ENCODE measurements around the gene GZMH. TPM values are rescaled to one million over a fixed set of nuclear protein-coding genes. Genes with fewer than 3 reads are reported as not detected.

GZMH gene
- total and polyA plus RNA-seq, 2 of the 4 experiments (the other 2 are of a cell fraction): not detected

DNA sequence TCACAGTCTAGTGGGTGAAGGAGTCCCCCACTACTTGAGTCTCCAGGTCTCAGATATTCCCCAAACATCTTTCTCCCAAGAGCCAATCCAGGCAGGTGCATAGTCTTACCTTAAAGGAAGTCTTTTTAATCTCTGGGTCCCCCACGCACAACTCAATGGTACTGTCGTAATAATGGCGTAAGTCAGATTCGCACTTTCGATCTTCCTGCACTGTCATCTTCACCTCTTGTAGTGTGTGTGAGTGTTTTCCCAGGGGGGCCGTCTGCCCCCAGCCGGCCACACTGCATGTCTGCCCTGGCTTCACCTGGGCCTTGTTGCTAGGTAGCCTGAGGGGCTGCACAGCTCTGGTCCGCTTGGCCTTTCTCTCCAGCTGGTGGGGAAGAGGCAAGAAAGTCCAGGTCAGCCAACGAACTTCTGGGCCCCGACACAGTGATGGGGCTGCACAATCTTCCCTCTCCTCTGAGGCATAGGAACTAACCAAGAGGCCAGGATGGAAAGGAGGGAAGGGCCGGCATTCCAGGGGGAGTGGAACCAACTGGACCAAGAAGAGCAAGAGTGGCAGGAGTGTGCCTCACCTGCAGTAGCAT is 22.4 kb upstream of the GZMH start:
- H2BK15ac ChIP-seq (ENCODE audit: low read depth, low read length): no peak overlapping the region
- no peak overlapping the region for H2AK9ac ChIP-seq (replicated peaks; ENCODE audit: low read depth, low read length, poor library complexity)
- no peak overlapping the region for H4K5ac ChIP-seq (ENCODE audit: low read depth, low read length)
- intact Hi-C loops (cut with micrococcal nuclease): no loop called here
- H3K23ac ChIP-seq (ENCODE audit: low read depth, low read length): no peak overlapping the region
- H3K79me1 ChIP-seq (ENCODE audit: low read depth in 1 of 2, low read length in 2 of 2): no peaks in the 10 kb centered on the region
- no peak overlapping the region for H4K91ac ChIP-seq (ENCODE audit: insufficient read depth, low read depth, low read length)
- no peak overlapping the region for H3K27ac ChIP-seq (ENCODE audit: insufficient read depth, low read length)
- no peak overlapping the region for H3K4ac ChIP-seq (ENCODE audit: low read depth, low read length)
- H2BK20ac ChIP-seq (ENCODE audit: low read depth, low read length): no peak overlapping the region
- H2BK120ac ChIP-seq (ENCODE audit: low read depth, low read length): no peak overlapping the region
- H3K27me3 ChIP-seq (ENCODE audit: control insufficient read depth, insufficient read depth, low read length): no peaks in the 10 kb centered on the region
- no peak overlapping the region for H3K14ac ChIP-seq (replicated peaks; ENCODE audit: low read depth, low read length)
- no peak overlapping the region for H2AK5ac ChIP-seq (ENCODE audit: low read depth, low read length)
- H3K4me1 ChIP-seq (ENCODE audit: control insufficient read depth, insufficient read depth, low read length): no peaks in the 10 kb centered on the region
- no peak overlapping the region for H3K56ac ChIP-seq (ENCODE audit: extremely low read depth, insufficient read depth, low read length)
- dilution Hi-C loops (cut with HindIII; ENCODE audit: low sequenced_read_pairs, unreplicated experiment): no loop called here
- no peaks in the 10 kb centered on the region for H3K9me1 ChIP-seq (ENCODE audit: insufficient read depth, low read length)
- ChIA-PET POLR2A (ENCODE audit: unreplicated experiment) (no interaction called here), CTCF (no interaction called here)
- H3K4me2 ChIP-seq (ENCODE audit: low read depth, low read length): no peak overlapping the region
- no peak overlapping the region for H4K8ac ChIP-seq (ENCODE audit: low read depth in 2 of 2, low read length in 2 of 2)
- H3K36me3 ChIP-seq (ENCODE audit: control insufficient read depth, insufficient read depth, low read length): no peaks in the 10 kb centered on the region
- no peak for DNase-seq
- no peak overlapping the region for H3K4me3 ChIP-seq (ENCODE audit: insufficient read depth, low read depth, low read length)
- no peak for ATAC-seq (ENCODE audit: low read depth)
- BruUV-seq (replicated peaks): no TSS peak
- H2AFZ ChIP-seq (replicated peaks; ENCODE audit: low read length, poor library complexity): no peak overlapping the region
- no peak overlapping the region for H2BK5ac ChIP-seq (ENCODE audit: low read depth, low read length, poor library complexity, severe bottlenecking)
- no CpG with 5 or more reads among the region's 11 CpGs for WGBS, 2 experiments (ENCODE audit: extremely low coverage in 2 of 2, insufficient read length in 1 of 2)
- in situ Hi-C loops (cut with MboI; ENCODE audit: low sequenced_read_pairs): no loop called here
- no peaks in the 10 kb centered on the region for H3K9me3 ChIP-seq (ENCODE audit: control insufficient read depth, insufficient read depth, low read length)
- H3K9ac ChIP-seq (ENCODE audit: low read depth, low read length): no peak overlapping the region
- no peak overlapping the region for H3K18ac ChIP-seq (ENCODE audit: low read depth, low read length)
- H4K20me1 ChIP-seq (ENCODE audit: insufficient read depth, low read length): no peaks in the 10 kb centered on the region
- no peak for TF ChIP-seq FOS (IDR thresholded peaks at IDR 0.05; ENCODE audit: low read depth, low read length)
- no peak for TF ChIP-seq POLR2A (IDR thresholded peaks at IDR 0.05; ENCODE audit: low read depth, low read length)
- no peak for TF ChIP-seq RAD21 (IDR thresholded peaks at IDR 0.05; ENCODE audit: low read length)
- TF ChIP-seq MAFK (IDR thresholded peaks at IDR 0.05; ENCODE audit: low read depth, low read length): no peak
- TF ChIP-seq MXI1 (IDR thresholded peaks at IDR 0.05; ENCODE audit: borderline replicate concordance, low read depth, low read length): no peak
- no peak for TF ChIP-seq NFE2L2 (IDR thresholded peaks at IDR 0.05; ENCODE audit: low read depth, low read length)
- no peak for TF ChIP-seq RFX5 (IDR thresholded peaks at IDR 0.05; ENCODE audit: low read depth, low read length)
- no peak for TF ChIP-seq MAZ (IDR thresholded peaks at IDR 0.05; ENCODE audit: borderline replicate concordance, low read depth, low read length)
- no peak for TF ChIP-seq CEBPB (IDR thresholded peaks at IDR 0.05; ENCODE audit: low read depth, low read length)
- no peak for TF ChIP-seq SMC3 (IDR thresholded peaks at IDR 0.05; ENCODE audit: low read depth, low read length)
- TF ChIP-seq, protein P1, sequence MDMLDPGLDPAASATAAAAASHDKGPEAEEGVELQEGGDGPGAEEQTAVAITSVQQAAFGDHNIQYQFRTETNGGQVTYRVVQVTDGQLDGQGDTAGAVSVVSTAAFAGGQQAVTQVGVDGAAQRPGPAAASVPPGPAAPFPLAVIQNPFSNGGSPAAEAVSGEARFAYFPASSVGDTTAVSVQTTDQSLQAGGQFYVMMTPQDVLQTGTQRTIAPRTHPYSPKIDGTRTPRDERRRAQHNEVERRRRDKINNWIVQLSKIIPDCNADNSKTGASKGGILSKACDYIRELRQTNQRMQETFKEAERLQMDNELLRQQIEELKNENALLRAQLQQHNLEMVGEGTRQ (IDR thresholded peaks at IDR 0.05; ENCODE audit: low read depth, low read length): no peak
- no peak for TF ChIP-seq BHLHE40 (IDR thresholded peaks at IDR 0.05; ENCODE audit: low read depth, low read length)
- TF ChIP-seq, protein P2, sequence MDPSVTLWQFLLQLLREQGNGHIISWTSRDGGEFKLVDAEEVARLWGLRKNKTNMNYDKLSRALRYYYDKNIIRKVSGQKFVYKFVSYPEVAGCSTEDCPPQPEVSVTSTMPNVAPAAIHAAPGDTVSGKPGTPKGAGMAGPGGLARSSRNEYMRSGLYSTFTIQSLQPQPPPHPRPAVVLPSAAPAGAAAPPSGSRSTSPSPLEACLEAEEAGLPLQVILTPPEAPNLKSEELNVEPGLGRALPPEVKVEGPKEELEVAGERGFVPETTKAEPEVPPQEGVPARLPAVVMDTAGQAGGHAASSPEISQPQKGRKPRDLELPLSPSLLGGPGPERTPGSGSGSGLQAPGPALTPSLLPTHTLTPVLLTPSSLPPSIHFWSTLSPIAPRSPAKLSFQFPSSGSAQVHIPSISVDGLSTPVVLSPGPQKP (IDR thresholded peaks at IDR 0.05; ENCODE audit: borderline replicate concordance, low read depth, low read length): no peak
- TF ChIP-seq, protein P3, sequence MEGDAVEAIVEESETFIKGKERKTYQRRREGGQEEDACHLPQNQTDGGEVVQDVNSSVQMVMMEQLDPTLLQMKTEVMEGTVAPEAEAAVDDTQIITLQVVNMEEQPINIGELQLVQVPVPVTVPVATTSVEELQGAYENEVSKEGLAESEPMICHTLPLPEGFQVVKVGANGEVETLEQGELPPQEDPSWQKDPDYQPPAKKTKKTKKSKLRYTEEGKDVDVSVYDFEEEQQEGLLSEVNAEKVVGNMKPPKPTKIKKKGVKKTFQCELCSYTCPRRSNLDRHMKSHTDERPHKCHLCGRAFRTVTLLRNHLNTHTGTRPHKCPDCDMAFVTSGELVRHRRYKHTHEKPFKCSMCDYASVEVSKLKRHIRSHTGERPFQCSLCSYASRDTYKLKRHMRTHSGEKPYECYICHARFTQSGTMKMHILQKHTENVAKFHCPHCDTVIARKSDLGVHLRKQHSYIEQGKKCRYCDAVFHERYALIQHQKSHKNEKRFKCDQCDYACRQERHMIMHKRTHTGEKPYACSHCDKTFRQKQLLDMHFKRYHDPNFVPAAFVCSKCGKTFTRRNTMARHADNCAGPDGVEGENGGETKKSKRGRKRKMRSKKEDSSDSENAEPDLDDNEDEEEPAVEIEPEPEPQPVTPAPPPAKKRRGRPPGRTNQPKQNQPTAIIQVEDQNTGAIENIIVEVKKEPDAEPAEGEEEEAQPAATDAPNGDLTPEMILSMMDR (conservative IDR thresholded peaks at IDR 0.05; ENCODE audit: low read depth, low read length): no peak
- no peak for TF ChIP-seq CHD1 (IDR thresholded peaks at IDR 0.05; ENCODE audit: low read depth, low read length)
- no peak for TF ChIP-seq RCOR1 (IDR thresholded peaks at IDR 0.05; ENCODE audit: insufficient replicate concordance, low read length)

All from IMR-90 (cell line).